ENCODE results near the gene SLC8A3.

DNA sequence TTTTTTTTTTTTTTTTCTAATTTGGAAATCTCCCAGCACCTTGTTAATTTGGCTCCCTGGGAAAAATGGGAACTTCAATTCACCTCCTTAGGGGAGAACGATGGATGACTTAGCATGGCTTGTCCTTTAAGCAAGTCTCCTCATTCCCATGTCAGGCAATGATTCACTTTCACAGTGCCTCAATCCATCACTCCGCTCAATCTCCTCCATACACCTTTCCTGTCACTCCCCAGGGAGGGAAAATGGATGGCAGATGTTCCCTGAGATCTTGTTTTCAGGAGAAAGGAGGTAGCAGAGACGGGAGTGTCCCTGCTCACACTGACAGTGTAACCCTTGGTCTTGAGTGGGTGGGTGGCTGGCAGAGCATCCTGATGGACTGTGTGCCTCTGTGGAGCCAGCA, 51.0 kb downstream of the SLC8A3 start:
- TF ChIP-seq POLR2AphosphoS5 (IDR thresholded peaks at IDR 0.05; ENCODE audit: borderline replicate concordance, low read depth, low read length) (no peak), FOXP2 (optimal IDR thresholded peaks at IDR 0.05; ENCODE audit: control extremely low read depth, extremely low read length, insufficient read depth) (no peak), EZH2 (IDR thresholded peaks at IDR 0.05) (no peak)
